Mammary epithelial cell (primary cell): ENCODE measurements around the gene QSOX2.

ENCODE experiments used
- CTCF ChIP-seq, 2 donors: IDR thresholded peaks in 1 of 2; conservative IDR thresholded peaks in 1 of 2; 2 replicates each; pipeline ENCODE4 v1.5.1; 2011 to 2012; ENCODE audit warnings: inconsistent platforms in 2 of 2, low read length in 2 of 2, mild to moderate bottlenecking in 2 of 2, control low read depth in 1 of 2, low read depth in 1 of 2; ENCODE audit not compliant: insufficient read depth in 1 of 2; ENCODE audit errors: extremely low read depth in 1 of 2
- EZH2 ChIP-seq: IDR thresholded peaks from 2 replicates; pipeline ENCODE4 v1.6.1; 2012; ENCODE audit warnings: low read length, inconsistent platforms, borderline replicate concordance

GRCh38 chr9:136193127-136193890, 52.3 kb downstream of the QSOX2 start:
- TF ChIP-seq CTCF (conservative IDR thresholded peaks at IDR 0.05 in 1 of 2, IDR thresholded peaks at IDR 0.05 in 1 of 2; ENCODE audit: extremely low read depth in 1 of 2, insufficient read depth in 1 of 2, low read depth in 1 of 2, low read length in 2 of 2) (no peak), EZH2 (peak; percentile 20)
